Esophagus muscularis mucosa (tissue), 4 donors: ENCODE measurements around the gene MT1H. TPM values are rescaled to one million over a fixed set of nuclear protein-coding genes. Genes with fewer than 3 reads are reported as not detected.
"Not testable (repeated sequence)": the region's sequence is repeated elsewhere in the genome, so short reads cannot be mapped to it uniquely, and the experiment has no call there.

Experiments
- DNase-seq: peaks from one replicate; pipeline ENCODE4 v3.0.0-alpha.2; 2017; ENCODE audit errors: extremely low spot score
- H3K27ac ChIP-seq, 4 donors: fragments of 200-600 bp; sonication (generic); replicated peaks in 1 of 4; 1 replicate in 3 of 4; 2 replicates in 1 of 4; pipeline ENCODE4 v1.5.1; 2016 to 2019; ENCODE audit warnings: mild to moderate bottlenecking in 1 of 4
- H3K27me3 ChIP-seq, 4 donors: fragments of 200-600 bp; sonication (generic); one replicate each; pipeline versions ENCODE4 v1.5.1 to v1.6.0; 2016 to 2019
- H3K36me3 ChIP-seq, 4 donors: fragments of 200-600 bp; sonication (generic); one replicate each; pipeline ENCODE4 v1.5.1; 2016 to 2019
- H3K4me1 ChIP-seq, 4 donors: fragments of 200-600 bp; sonication (generic); one replicate each; pipeline ENCODE4 v1.5.1; 2016 to 2019
- H3K4me3 ChIP-seq, 4 donors: fragments of 200-600 bp; sonication (generic); 1 replicate in 2 of 4; 2 replicates in 2 of 4; pipeline ENCODE4 v1.5.1; 2016 to 2019; ENCODE audit warnings: mild to moderate bottlenecking in 4 of 4, moderate library complexity in 1 of 4
- H3K9me3 ChIP-seq, 4 donors: fragments of 200-600 bp; sonication (generic); 1 replicate in 3 of 4; 2 replicates in 1 of 4; pipeline ENCODE4 v1.5.1; 2016 to 2019
- EP300 ChIP-seq: sonication (generic); formaldehyde crosslinking; IDR thresholded peaks from one replicate; pipeline ENCODE4 v1.6.1; 2017; ENCODE audit warnings: antibody characterized with exemption
- POLR2A ChIP-seq: fragments of 450-650 bp; IDR thresholded peaks from one replicate; pipeline ENCODE4 v1.6.1; 2017; ENCODE audit warnings: antibody characterized with exemption, moderate library complexity, mild to moderate bottlenecking, low read depth
- POLR2AphosphoS5 ChIP-seq, 2 donors: sonication (generic); formaldehyde crosslinking; IDR thresholded peaks; one replicate each; pipeline ENCODE4 v1.6.1; 2017; ENCODE audit warnings: antibody characterized with exemption in 2 of 2
- WGBS: methylation state at CpG from one replicate; pipeline ENCODE4 v1.1.5; 2018; 5-methylcytosine and 5-hydroxymethylcytosine counted together
- intact Hi-C: fragments of 100-400 bp; cut with DNase I; formaldehyde crosslinking; loops from one replicate; pipeline ENCODE4 v1.15.1; 2023
- total RNA-seq, 4 donors: library from RNA; depleted of rRNA; stranded (reverse); fragments of >200 nt; gene quantifications; one replicate each; pipeline versions ENCODE4 v1.1.0 to v1.2.1, GENCODE V29; 2016
- TF ChIP-seq, protein P1 (sequence below), 3 experiments: fragments of 200-600 bp in 2 of 3; fragments of 450-650 bp in 1 of 3; sonication (generic) in 2 of 3; IDR thresholded peaks; one replicate each; pipeline ENCODE4 v1.5.1; 2017 to 2019; ENCODE audit warnings: antibody characterized with exemption in 3 of 3, mild to moderate bottlenecking in 2 of 3, moderate library complexity in 1 of 3

The MT1H gene
- total RNA-seq, 4 donors from 2014 or later: not detected

DNA sequence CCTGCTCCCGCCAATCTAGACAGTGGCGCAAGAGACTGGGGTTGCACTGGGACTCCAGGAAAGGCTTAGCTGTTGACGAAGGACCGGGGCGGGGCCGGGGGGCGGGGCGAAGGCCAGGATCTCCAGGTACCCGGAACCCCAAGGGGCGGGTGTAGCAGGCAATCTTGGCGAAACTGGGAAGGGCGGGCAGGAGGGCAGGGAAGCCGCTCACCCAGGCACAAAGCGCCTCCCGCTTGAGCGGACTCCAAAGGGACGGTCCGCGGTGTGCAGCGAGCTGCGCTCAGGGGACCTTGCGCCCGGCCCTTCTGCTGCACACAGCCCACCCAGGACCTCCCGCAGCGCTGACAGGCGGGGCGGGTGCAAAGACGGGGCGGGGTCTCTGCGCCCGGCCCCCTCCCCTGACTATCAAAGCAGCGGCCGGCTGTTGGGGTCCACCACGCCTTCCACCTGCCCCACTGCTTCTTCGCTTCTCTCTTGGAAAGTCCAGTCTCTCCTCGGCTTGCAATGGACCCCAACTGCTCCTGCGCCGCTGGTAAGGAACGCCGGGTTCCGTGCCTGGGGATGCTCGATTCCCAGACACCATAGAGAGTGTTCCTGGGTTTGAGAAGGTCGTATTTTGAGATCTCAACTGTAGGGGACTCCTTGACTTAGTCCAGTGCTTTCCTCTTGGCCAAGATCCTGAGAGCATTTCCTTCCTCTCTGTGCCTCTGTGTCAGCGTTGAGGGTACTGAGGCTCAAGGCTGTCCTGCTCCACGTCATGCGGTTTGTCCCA, 11.9 kb upstream of the MT1H start, which contains the start of gene MT1F:
TSS of gene MT1F (plus strand) at position 405 of the 772 bp plus-strand sequence. CDS start at position 505, 100 bp downstream.
- Histone ChIP-seq H3K9me3 (no peaks in the 10 kb centered on the region), H3K36me3 (no peaks in the 10 kb centered on the region), H3K27me3 (peaks cover 0 to 56% (median 21%) of the 10 kb centered on the region in 4 donors), H3K4me3 (peak within 1 kb of the TSS; percentile 48 to 67 (median 52)), H3K4me1 (peaks cover 17 to 21% (median 20%) of the 10 kb centered on the region in 4 donors), H3K27ac (peak within 1 kb of the TSS; percentile 10 to 60 (median 32))
- TF ChIP-seq POLR2A: no peak
- no peak for TF ChIP-seq EP300
- TF ChIP-seq, protein P1, sequence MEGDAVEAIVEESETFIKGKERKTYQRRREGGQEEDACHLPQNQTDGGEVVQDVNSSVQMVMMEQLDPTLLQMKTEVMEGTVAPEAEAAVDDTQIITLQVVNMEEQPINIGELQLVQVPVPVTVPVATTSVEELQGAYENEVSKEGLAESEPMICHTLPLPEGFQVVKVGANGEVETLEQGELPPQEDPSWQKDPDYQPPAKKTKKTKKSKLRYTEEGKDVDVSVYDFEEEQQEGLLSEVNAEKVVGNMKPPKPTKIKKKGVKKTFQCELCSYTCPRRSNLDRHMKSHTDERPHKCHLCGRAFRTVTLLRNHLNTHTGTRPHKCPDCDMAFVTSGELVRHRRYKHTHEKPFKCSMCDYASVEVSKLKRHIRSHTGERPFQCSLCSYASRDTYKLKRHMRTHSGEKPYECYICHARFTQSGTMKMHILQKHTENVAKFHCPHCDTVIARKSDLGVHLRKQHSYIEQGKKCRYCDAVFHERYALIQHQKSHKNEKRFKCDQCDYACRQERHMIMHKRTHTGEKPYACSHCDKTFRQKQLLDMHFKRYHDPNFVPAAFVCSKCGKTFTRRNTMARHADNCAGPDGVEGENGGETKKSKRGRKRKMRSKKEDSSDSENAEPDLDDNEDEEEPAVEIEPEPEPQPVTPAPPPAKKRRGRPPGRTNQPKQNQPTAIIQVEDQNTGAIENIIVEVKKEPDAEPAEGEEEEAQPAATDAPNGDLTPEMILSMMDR (IDR thresholded peaks at IDR 0.05): no peak
- peak; percentile 43 to 56 for TF ChIP-seq POLR2AphosphoS5 (IDR thresholded peaks at IDR 0.05)
- intact Hi-C loops: no loop called here
- no peak for DNase-seq
- WGBS: 4% methylated on average over 20 of the region's 46 CpGs

DNA sequence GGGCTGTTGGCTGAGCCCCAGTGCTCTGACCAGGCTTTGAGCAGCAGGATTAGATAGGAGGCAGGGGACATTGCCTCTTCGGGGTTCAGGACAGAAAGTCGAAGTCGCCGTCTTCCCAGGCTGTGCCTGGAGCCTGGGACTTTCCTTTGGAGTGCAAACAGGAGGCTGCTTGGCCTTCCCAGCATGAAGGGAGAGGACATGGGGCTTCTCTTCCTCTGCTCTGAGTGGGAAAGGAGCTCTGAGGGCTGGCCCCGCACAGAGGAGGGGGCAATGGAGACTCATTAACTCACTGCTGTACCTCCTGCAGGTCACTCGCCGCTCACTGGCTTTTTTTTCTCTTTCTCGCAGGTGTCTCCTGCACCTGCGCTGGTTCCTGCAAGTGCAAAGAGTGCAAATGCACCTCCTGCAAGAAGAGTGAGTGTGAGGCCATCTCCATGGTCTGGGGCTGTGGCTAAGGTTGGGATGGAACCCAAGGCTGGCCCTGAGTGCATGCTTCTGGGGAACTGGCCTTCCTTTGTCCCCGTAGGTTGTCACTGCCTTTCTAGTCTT, 11.2 kb upstream of the MT1H start:
- WGBS: 32% methylated on average over 6 of the region's 10 CpGs
- peak overlapping the region; percentile 48 to 67 (median 52) for H3K4me3 ChIP-seq
- intact Hi-C loops: no loop called here
- H3K9me3 ChIP-seq: no peaks in the 10 kb centered on the region
- DNase-seq: no peak
- no peak for TF ChIP-seq EP300
- TF ChIP-seq POLR2A: no peak
- TF ChIP-seq, protein P1 (IDR thresholded peaks at IDR 0.05): no peak
- no peak for TF ChIP-seq POLR2AphosphoS5 (IDR thresholded peaks at IDR 0.05)
- H3K4me1 ChIP-seq: peaks cover 22 to 28% (median 26%) of the 10 kb centered on the region in 4 donors
- H3K27ac ChIP-seq: peak overlapping the region in 2 of 4 donors; percentile 10 to 60
- H3K36me3 ChIP-seq: no peaks in the 10 kb centered on the region
- H3K27me3 ChIP-seq: peaks cover 0 to 62% (median 28%) of the 10 kb centered on the region in 4 donors

DNA sequence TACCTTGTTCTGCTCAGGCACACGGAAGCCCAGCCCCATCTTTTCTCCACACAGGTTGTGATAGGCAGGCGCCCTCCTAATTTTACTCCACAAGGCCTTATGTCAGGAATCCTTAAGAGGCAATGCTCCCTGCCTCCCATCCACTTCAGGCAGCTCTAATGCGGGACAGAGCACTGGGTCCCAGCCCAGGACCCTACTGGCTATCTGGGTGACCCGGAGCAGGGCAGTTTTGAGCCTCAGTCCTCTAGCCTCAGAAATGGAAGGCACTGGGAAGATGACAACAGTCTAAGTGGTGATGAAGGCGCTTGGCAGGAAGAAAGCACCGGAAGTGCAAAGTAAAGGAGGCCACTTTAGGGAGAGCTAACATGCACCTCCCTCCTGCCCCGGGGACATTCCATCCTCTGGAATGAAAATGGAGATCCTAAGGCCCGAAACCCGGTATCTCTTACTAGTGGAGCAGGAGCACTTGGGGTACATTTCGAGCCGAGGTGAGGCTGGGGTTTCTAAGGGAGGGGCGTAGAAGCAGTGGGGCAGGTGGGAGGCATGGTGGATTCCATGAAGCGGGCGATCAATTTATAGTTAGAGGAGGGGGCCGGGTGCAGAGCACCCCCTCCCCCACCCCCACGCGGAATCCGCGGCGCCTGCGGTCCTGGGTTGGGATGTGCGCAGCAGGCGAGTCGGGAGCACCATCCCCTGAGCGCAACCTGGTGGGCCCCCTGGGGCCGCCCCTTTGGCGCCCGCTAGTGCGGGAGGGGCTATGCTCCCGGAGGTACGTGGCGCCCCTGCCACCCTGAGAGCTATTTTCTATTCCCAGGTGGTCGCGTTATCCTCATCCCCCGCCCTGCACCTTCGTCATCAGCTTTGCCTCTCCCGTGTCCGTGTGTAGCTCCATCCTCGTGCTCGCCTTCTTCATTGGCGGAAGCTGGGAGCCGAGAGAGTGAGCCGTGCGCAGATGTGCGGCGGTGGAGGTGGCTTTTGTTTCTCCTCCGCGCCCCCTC, 7.0 kb upstream of the MT1H start:
- Histone ChIP-seq H3K27ac (no peak overlapping the region), H3K4me3 (peak overlapping the region in 3 of 4 donors; percentile 22 to 43 (median 22)), H3K4me1 (peaks cover 19 to 26% (median 24%) of the 10 kb centered on the region in 4 donors), H3K27me3 (peaks cover 0 to 99% (median 33%) of the 10 kb centered on the region in 4 donors), H3K36me3 (no peaks in the 10 kb centered on the region), H3K9me3 (no peaks in the 10 kb centered on the region)
- WGBS: 21% methylated on average over 30 of the region's 48 CpGs
- TF ChIP-seq EP300: no peak
- no peak for TF ChIP-seq POLR2A
- TF ChIP-seq, protein P1 (IDR thresholded peaks at IDR 0.05): no peak
- no peak for TF ChIP-seq POLR2AphosphoS5 (IDR thresholded peaks at IDR 0.05)
- DNase-seq: no peak
- intact Hi-C loops: no loop called here

DNA sequence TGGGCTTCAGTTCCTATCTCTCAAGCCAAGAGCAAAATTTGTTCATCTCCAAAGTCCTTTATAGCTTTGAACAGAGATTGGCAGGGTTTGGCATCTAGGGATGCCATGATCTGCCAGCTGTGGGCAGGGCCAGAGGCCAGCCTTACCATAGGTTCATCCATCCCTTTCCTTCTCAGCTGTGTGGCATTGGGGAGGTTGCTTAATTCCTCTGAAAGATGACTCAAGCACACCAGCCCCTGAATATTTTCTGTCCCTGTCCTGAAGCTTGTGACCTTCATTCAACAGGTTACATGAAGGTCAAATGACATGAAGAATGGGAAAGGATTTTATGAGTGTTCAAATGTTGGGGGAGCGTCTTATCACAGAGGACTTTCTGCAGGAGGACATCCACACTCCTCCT, 5.1 kb upstream of the MT1H start:
- no peaks in the 10 kb centered on the region for H3K9me3 ChIP-seq
- DNase-seq: no peak
- no peak overlapping the region for H3K27ac ChIP-seq
- no peak overlapping the region for H3K4me3 ChIP-seq
- H3K27me3 ChIP-seq: peaks cover 4 to 100% (median 37%) of the 10 kb centered on the region in 4 donors
- intact Hi-C loops: no loop called here
- no peaks in the 10 kb centered on the region for H3K36me3 ChIP-seq
- 93% methylated on average over 1 of the region's 1 CpG for WGBS
- peaks cover 16 to 30% (median 23%) of the 10 kb centered on the region in 4 donors for H3K4me1 ChIP-seq
- TF ChIP-seq POLR2AphosphoS5 (IDR thresholded peaks at IDR 0.05): no peak
- TF ChIP-seq, protein P1 (IDR thresholded peaks at IDR 0.05): no peak

DNA sequence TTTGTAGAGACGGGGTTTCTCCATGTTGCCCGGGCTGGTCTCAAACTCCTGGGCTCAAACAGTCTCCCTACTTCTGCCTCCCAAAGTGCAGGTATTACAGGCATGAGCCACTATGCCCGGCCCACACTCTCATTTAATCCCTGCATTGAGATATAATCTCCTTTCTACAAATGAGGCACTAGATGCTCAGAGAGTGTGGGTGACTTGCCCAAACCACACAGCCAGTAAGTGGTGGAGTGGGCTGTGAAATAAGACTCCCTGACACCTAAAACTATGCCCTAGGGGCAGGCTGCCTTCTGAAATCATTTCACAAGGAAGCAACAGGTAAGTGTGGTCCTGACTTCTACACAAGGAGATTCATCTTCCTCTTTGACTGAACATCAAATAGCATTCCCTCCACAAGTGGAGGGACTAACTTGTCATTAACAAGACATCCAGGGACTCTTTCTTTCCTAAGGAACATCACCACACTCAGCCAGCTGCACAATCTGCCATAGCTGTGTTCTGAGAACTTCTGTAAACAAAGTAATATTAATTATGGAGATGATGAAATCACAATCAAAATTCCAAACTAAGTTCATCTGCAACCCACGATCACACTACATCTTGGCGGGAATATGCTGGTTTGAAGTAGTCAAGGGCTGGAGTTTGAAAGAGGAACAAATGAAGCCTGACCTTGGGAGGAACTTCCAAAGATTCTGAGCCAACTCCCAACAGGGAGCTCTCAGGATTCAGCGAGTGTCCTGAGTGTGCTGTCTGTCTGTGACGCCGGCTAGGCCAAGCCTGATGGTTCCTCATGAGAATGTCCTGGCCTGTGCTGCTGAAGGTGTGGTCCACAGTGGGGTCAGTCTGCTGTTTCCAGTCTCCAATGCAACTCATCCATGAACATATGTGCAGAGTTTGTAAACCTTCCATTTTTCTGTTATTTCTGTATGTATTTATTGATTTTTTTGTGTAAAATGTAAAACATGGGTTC, 4.0 kb upstream of the MT1H start:
- H3K9me3 ChIP-seq, DNase-seq, H3K27ac ChIP-seq, H3K36me3 ChIP-seq, H3K4me3 ChIP-seq, intact Hi-C loops: not testable (repeated sequence)
- 70% methylated on average over 8 of the region's 8 CpGs for WGBS
- Histone ChIP-seq H3K4me1 (peaks cover 18 to 38% (median 29%) of the 10 kb centered on the region in 4 donors), H3K27me3 (peaks cover 4 to 100% (median 46%) of the 10 kb centered on the region in 4 donors)
